GM04503 (cell line): ENCODE data around the gene SCGB1D2.
"Not testable (repeated sequence)": the region's sequence is repeated elsewhere in the genome, so short reads cannot be mapped to it uniquely, and the experiment has no call there.

Experiments
- DNase-seq: peaks from one replicate; pipeline ENCODE4 v3.0.0-alpha.2; 2012; ENCODE audit warnings: low read depth

Gene SCGB1D2, protein sequence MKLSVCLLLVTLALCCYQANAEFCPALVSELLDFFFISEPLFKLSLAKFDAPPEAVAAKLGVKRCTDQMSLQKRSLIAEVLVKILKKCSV

DNA sequence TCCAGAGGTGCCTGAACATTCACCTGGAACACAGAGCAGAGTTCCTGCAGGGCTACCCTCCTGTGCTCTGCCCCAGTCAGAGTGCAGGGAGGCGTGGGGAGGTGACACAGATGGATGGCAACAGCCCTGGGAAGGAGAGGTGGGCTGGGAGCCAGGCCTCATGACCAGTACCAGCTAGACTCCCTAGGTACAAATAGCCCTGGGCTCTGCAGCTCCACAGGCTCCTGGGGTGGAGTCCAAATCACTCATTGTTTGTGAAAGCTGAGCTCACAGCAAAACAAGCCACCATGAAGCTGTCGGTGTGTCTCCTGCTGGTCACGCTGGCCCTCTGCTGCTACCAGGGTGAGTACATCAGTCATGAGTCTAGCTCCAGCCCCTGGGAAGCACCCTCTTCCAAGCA, at the start of gene SCGB1D2:
TSS of gene SCGB1D2 (plus strand) at position 219 of the 400 bp plus-strand sequence. CDS start at position 288, 69 bp downstream.
- DNase-seq: no peak

DNA sequence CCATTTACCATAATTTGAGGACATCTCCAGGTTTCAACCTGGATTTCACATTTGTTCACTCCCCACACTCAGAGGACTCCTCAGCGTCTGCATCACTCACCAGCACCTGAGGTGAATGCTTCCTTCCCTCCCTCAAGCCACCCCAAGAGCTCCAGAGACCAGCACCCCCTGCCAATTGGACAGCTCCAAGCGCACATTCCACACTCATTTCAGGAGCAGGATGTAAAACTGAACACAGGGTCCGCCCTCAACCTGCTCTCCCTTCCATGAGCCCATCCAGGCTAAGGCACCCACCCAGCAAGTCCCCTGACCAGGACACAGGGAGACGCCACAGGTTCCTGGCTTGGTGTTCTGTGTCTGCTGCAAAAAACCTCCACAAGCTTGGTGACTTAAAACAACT, 48.1 kb upstream of the SCGB1D2 start:
- DNase-seq: no peak

DNA sequence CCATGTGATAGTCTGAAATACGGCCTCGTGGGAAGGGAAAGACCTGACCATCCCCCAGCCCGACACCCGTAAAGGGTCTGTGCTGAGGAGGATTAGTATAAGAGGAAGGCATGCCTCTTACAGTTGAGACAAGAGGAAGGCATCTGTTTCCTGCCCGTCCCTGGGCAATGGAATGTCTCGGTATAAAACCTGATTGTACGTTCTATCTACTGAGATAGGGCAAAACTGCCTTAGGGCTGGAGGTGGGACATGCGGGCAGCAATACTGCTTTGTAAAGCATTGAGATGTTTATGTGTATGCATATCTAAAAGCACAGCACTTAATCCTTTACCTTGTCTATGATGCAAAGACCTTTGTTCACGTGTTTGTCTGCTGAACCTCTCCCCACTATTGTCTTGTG, 47.0 kb upstream of the SCGB1D2 start:
- not testable (repeated sequence) for DNase-seq

DNA sequence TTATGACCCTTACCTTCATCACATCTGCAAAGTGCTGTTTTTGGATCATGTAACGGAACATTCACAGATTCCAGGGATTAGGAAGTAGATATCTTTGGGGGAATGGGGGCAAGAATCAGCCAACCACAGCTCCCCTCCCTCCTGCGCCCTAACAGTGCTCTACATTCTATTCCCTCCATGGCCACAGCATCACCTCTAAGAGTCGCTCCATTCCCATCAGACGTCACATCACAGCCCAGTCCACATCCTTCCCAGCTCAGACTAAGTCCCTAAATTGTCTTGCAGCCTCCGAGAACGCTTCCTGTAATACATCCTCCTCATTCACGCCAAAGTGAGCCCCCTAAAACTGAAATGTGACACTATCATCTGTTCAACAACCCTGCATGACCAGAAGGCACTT, 46.1 kb upstream of the SCGB1D2 start:
- DNase-seq: no peak

DNA sequence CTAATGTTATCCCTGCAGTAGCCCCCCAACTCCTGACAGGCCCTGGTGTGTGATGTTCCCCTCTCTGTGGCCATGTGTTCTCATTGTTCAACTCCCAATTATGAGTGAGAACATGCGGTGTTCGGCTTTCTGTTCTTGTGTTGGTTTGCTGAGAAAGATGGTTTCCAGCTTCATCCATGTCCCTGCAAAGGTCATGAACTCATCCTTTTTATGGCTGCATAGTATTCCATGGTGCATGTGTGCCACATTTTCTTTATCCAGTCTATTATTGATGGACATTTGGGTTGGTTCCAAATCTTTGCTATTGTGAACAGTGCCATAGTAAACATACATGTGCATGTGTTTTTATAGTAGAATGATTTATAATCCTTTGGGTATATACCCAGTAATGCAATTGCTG, 44.6 kb upstream of the SCGB1D2 start:
- not testable (repeated sequence) for DNase-seq

DNA sequence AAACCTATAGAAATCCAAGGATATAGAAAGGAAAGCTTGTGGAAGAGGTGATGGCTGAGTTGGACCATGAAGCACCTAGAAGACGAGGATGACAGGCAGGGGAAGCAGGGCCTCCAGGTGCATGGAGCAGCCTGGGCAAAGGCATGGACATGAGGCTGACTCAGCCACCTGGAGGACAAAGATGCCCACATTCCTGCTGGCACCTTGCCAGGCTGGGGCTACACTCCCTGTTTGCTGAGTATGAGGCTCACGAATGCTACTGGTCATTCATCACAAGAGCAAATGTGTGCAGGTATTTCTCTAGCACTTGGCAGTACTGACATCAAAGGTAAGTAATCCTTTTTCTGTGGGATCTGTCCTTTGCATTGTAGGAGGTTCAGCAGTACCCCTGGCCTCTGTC, 40.7 kb upstream of the SCGB1D2 start:
- DNase-seq: no peak

DNA sequence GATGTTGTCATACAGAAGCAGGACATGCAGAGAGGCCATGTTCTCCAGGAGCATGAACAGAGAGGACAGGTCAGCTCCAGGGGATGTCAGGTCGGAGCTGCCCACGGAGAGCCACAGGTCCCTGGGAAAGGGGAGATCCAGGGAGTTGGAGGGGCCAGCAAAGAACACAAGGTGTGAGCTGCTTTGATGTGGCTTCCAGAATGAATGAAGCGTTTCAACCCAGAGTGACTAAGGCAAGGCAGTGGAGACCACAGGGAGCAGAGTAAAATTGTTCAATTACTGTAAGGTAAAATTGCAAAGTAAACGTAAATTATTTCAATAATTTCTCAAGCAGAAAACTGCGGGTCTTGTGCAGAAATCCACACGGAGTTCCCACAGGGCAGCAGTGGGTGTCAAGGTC, 39.1 kb upstream of the SCGB1D2 start:
- DNase-seq: no peak

DNA sequence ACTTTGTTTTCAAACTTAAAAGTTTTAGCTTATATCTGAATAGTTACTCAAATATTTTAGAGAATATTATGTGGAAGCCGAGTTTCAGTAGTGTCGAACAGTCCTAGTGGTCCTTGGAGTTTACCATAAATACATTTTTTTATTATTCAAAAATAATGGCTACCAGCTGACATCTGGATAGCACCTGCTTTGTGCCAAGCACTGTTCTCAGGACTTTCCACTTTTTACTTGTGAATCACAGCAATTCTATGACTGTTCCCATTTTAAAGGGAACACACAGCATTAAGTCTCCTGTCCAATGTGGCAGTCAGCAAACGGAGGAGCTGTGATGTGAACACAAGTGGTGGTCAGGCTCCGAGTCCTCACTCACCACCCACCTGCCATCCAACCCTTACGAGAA, 37.6 kb upstream of the SCGB1D2 start:
- no peak for DNase-seq

DNA sequence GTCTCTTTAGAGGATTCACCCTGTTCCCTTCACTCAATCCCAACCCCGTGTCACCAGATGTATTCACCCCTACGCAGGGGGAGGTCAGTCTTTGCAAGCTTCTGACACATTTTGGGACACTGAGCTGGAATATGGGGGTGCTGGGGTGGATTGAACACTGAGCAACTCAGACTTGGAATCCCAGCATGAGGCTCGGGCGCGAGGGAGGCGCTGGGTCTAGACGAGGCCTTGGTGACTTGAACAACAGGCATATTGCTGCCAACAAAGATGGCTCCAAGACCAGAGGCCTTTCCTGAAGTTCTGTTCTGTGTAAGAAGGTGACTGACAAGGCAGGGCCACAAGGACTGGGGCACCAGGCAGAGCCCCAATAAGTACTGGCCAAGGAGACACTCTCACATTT, 36.6 kb upstream of the SCGB1D2 start:
- no peak for DNase-seq

DNA sequence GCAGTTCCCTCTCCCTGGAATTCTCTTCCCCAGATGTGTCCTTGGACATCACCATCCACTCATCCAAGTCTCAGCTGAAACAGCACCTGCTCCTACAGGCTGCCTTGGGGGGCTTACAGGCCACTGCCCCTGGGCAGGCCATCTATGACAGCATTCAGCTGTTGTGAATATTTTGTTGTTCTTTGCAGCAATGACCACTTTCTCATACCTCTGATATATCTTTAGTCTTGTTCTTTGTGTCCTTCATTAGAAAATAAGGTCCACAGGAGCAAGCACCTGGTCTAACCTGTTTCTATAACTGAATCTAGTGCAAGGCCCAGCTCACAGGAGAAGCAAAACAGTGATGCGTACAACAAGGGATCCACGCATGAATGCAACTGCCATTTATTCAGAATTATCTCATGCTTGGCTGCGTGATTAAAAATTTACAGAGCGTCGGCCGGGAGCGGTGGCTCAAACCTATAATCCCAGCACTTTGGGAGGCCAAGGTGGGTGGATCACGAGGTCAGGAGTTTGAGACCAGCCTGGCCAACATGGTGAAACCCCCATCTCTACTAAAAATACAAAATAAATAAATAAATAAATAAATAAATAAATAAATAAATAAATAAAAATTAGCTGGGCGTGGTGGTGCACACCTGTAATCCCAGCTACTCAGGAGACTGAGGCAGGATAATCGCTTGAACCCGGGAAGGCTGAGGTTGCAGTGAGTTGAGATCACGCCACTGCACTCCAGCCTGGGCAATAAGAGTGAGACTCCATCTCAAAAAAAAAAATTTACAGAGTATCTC, 35.6 kb upstream of the SCGB1D2 start:
- not testable (repeated sequence) for DNase-seq

DNA sequence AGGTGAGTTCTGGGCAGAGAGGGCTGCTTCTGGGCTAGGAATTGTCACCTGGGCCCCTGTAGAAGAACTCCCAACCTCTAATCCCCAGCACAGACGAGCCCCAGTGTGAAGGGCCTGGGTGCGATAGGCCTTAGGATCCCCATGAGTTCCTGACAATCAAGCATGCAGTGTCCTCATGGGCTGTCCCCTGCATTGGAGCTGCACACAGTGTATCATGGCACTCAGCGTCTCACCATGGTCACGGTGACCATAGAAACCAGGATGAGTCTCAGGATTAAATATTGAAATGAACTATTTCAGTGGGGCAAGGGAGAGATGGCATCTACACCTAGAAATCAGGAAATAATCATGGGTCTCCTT, 33.3 kb upstream of the SCGB1D2 start:
- DNase-seq: no peak

DNA sequence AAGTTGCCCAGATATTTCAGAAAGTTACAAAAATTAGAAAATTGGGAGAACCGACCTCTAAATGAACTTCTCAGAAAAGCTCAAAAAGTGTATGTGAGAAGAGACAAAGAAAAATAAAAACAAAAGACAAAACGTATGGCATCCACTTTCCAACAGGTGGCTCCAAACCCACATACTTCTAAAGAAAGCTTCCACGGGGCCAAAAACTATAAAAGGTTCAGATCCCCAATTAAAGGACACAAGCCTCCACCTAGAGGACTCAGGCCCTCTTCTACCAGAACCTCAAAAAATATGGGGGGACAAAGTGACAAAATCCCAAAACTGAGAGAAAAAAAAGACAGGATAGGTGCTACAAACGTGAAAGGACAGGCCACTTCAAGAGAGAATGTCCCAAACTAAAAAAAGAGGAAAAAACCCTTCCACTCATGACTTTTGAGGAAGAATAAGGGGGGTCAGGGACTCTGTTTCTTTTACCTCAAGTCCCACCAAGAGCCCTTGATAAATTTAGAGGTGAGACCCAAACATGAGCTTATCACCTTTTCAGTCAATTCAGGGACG, 24.8 kb upstream of the SCGB1D2 start:
- DNase-seq: no peak

DNA sequence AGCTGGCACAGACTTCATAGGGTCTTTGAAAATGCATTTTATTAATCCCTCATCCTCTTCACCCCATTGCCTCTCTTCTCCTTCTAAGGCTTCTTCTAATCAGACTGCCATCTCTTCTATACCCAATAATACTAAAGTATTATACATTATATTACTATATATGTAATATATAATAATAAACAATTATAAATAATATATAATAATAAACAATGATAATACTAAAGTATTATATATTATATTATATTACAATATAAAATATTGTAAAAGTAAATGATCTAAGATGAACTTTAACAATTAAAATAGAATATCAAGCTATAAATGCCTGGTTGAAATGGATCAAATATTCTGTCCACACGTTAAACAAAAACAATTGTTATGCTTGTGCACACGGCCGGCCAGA, 20.5 kb upstream of the SCGB1D2 start:
- no peak for DNase-seq

DNA sequence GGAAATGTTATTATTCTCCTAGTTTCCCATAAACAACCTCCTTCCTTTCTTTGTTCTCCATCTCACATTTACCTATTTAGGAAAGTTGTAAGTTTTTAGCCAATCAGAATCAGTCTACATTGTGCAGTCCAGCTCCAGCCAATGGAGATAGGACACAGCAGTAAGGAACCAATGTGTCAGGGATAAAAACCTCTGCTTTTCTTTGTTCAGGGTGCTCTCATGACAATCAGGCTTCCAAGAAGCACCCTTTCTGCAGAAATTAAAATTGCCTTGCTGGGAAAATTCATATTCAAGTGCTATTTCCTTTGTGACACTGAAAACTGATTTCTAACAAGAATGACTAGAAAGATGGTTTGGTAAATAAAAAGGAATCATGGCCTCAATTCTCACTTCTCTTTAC, 18.9 kb upstream of the SCGB1D2 start:
- DNase-seq: no peak

DNA sequence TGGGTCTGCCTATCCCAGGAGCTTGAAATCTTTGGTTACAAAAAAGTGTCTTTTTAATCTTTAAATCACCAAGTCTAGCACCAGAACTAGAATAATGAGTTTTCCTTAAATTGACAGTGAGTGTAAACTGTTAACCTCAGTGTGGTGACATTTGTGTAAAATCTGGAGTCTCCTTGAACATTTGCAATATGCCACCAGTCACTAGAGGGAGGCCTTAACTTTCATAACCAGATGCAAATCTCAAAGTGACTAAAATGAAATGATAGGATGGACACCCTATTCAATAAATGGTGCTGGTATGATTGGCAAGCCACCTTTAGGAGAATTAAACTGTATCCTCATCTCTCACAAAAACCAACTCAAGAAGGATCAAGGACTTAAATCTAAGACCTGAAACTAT, 8.3 kb upstream of the SCGB1D2 start:
- DNase-seq: no peak

DNA sequence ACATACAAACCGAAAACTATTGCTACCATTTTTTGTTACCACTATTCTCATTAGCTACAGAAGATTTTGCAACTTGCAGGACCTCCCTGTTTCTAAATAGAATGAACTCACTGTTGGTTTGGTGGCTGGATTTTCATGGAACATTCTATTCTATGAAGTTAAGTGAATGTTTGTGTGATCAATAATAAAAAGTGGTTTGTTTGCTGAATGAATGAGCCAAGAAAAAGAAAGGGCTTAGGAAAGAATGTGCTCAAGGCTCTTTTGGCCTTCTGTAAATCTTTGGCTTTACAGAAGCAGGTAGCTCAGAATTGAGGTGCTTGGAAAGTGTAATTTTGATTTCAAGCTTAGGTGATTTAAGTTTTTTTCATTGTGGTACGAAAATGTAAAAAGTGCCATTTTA, 5.9 kb upstream of the SCGB1D2 start:
- no peak for DNase-seq

DNA sequence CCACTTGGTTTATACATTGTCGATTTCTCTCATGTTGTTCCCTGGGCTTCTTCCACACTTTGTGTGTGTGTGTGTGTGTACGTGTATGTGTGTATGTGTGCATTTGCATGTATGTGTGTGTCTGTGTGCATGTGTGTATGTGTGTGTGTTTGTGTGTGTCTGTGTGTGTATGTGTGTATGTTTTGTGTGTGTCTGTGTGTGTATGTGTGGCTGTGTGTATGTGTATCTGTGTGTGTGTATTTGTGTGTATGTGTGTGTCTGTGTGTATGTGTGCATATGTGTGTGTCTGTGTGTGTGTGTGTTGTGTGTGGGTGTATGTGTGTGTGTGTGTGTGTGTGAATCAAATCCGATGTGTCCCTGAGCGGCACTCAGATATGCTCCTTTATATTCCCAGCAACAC, 4.5 kb upstream of the SCGB1D2 start:
- no peak for DNase-seq

DNA sequence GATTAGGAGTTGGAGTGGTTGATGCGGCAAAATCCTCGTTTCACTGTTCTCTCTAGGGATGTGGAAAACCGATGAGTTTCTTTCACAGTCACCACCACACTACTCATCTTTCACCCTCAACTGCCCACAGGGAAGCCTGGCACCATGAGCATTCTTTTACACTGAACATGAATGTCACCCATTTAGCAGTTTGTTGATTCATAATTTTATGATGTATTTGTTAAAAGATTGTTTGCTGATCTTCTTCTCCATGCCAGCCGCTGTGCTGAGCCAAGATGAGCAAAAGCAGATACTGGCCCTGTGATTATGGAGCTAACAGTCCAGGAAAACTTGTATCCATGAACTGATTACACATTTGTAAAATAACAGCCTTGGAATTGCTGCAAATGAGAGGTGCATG, 3.9 kb upstream of the SCGB1D2 start:
- DNase-seq: no peak

DNA sequence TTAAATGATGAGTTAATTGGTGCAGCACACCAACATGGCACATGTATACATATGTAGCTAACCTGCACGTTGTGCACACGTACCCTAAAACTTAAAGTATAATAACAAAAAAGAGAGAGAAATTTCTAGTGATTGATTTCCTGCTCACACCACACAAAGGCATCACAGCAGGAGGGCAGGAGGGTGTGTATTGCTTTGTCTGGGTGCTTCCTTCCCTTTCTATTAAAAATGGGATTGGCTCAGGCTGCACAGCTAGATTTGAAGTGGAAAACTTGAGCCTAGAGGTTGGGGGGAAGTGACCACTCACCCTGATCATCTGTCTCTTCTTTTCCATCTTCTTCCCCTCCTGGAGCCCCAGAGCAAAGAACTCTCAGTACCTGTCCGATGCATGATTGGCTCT, 944 bp upstream of the SCGB1D2 start:
- no peak for DNase-seq

DNA sequence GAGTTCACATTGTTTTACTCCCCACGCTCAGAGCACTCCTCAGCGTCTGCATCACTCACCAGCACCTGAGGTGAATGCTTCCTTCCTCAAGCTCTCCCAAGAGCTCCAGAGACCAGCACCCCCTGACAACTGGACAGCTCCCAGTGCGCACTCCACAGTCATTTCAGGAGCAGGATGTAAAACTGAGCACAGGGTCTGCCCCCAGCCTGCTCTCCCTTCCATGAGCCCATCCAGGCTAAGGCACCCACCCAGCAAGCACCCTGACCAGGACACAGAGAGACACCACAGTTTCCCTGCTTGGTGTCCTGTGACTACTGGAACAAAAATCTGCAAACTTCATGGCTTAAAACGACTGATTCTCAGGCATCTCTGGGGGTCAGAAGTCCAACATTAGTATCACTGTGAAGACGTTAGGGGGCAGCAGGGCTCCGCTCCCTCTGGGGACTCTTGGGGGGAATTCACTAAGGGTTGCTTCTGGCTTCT, 3.3 kb downstream of the SCGB1D2 start:
- DNase-seq: no peak

DNA sequence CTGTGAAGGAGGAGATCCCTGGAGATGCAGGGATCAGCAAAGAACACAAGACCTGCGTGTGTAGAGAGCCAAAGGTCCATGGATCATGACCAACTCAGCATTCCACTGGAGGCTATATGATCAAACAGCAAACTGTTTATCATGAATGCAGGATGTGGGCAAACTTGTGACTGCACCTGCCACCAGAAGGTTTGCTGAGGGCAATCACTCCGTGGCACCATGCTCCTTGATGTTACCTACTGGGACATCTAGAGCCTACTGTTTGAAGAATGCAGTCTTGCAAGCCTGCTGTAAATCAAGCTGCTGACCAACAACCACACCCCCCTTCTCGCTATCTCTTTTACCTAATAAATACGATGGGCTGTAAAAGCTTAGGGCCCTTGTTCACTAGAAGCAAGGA, 9.7 kb downstream of the SCGB1D2 start:
- no peak for DNase-seq

DNA sequence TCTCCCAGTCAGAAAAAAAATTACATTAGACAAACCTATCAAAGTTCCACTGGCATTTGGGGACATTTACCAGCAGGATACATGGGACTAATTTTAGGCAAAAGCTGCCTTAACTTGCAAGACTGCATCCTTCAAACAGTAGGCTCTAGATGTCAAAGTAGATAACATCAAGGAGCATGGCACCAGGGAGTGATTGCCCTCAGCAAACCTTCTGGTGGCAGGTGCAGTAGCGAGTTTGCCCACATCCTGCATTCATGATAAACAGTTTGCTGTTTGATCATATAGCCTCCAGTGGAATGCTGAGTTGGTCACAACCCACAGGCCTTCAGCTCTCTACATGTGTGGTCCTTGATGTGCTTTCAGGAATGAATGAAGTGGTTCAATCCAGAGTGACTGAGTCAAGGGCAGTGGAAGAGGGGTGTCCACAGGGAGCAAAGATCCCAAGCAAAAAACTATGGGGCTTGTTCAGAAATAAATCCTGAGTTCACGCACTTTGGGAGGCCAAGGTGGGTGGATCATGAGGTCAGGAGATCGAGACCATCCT, 12.0 kb downstream of the SCGB1D2 start:
- DNase-seq: no peak

DNA sequence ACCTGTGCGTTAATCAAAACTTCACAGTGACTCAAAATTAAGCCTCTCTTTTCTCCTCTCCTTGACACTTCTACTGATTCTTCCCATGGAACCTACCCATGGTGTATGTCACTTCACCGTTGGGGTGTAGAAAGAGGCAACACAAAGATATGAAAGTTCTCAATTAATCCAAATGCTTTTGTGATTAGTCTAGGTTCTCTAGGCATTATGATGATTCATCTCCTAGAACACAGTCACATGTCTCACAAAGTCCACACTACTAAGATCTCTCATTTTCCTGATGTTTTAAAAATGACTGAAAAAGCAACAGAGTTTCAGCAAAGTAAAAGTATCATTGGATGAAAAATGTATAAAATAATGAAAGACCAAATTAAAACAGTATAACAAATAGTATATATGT, 14.2 kb downstream of the SCGB1D2 start:
- no peak for DNase-seq
